Endothelial cell of umbilical vein (primary cell): Measurements from ENCODE around the gene KRTAP10-7.

Experiments used
- CTCF ChIP-seq, 2 donors: IDR thresholded peaks; 1 replicate in 1 of 2; 2 replicates in 1 of 2; pipeline ENCODE4 v1.5.1; 2011; ENCODE audit warnings: low read length in 2 of 2, mild to moderate bottlenecking in 2 of 2, moderate library complexity in 2 of 2, control low read depth in 1 of 2, inconsistent platforms in 1 of 2, low read depth in 1 of 2; ENCODE audit not compliant: insufficient read depth in 1 of 2; ENCODE audit errors: extremely low read depth in 1 of 2
- EZH2 ChIP-seq: IDR thresholded peaks from 2 replicates; pipeline ENCODE4 v1.6.1; 2012; ENCODE audit warnings: borderline replicate concordance, low read depth, mild to moderate bottlenecking, moderate library complexity, low read length, inconsistent platforms; ENCODE audit not compliant: severe bottlenecking
- GATA2 ChIP-seq: IDR thresholded peaks from 2 replicates; pipeline ENCODE4 v1.7.0; 2011; ENCODE audit warnings: low read depth, mild to moderate bottlenecking, moderate library complexity, mixed read lengths, low read length; ENCODE audit not compliant: insufficient read length, insufficient read depth
- POLR2A ChIP-seq: IDR thresholded peaks from 2 replicates; pipeline ENCODE4 v1.6.1; 2012; ENCODE audit warnings: low read depth, mild to moderate bottlenecking, control low read depth, low read length

- TF ChIP-seq CTCF (IDR thresholded peaks at IDR 0.05; ENCODE audit: extremely low read depth in 1 of 2, insufficient read depth in 1 of 2, low read depth in 1 of 2, low read length in 2 of 2) (no peak), EZH2 (no peak), GATA2 (no peak), POLR2A (no peak)
Measured at GRCh38 chr21:44603911-44604310, 3.5 kb downstream of the KRTAP10-7 start.
